ENCODE data around the gene KDM6A. TPM values are rescaled to one million over a fixed set of nuclear protein-coding genes. Genes with fewer than 3 reads are reported as not detected.
A peak's percentile ranks its signal among the peaks of the same experiment; 100 is the strongest.
"Not testable (repeated sequence)": the region's sequence is repeated elsewhere in the genome, so short reads cannot be mapped to it uniquely, and the experiment has no call there.

The KDM6A gene
- 5.3 and 7.5 TPM in 2 replicates for total RNA-seq (2014; rRNA removed; shearing (Covaris generic))

DNA sequence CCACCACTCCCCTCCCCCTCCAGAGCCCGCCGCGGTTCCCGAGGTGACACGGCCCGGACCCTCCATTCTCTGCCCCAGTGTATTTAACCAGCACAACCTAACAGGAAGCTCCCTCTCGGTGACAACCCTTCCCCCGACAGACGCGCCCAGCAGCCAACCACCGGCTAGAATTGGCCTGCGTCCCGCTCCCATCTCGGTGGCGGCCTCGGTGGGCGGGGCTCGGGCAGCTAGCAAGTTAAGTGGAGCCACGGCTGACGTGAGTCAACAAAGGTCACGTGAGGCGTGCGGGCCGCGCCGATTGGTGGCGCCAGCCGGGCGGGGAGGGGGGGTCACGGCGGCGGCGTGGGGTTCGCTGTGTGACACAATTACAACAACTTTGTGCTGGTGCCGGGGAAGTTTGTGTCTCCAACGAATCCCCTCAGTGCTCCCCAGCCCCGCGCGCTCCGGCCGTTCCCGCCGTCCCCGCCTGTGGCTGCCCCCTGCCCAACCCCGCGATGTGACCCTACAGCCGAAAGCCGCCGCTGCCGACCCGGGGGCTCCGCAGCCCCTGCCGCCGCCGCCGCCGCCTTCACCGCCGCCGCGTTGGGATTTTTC is at the start of gene KDM6A:
TSS of gene KDM6A (plus strand) at position 368 of the 594 bp plus-strand sequence. CDS start 364 bp downstream, outside the sequence.
- DNase-seq (ENCODE audit: low read depth), result peak; percentile 96

DNA sequence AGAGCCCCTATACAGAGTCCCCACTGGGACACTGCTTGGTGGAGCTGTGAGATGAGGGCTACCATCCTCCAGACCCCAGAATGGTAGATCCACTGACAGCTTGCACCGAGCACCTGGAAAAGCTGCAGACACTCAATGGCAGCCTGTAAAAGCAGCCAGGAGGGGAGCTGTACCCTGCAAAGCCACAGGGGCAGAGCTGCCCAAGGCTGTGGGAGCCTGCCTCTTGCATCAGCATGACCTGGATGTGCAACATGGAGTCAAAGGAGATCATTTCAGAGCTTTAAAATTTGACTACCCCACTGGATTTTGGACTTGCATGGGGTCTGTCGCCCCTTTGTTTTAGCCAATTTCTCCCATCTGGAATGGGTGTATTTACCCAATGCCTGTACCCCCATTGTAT is 49.8 kb upstream of the KDM6A start:
- not testable (repeated sequence) for DNase-seq (ENCODE audit: low read depth)

DNA sequence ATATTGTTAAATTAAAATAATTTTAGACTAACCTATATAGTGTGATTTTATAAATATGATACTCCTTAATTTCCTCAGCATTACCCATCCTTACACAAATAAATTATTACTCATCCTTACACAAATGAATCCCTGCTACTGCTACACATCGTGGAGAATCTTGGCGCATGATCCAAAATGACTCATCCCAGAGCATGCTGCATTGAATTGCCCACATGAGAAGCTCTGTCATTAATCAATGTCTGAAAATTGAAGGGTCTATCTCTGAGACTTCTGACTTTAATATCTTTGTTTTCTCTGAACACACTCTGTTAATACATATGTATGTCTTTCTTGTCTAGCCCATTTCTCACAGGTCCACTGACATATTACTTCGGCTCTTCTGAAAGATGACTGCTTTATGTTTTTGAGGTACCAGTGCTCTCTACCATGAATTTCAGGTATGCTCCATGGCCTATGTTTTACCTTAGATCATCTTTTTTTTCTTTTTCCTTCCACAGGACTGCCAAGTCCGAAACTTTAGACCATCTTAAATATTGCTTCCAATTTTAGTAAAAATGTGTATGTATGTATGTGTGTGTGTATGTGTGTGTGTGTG is 44.9 kb upstream of the KDM6A start:
- DNase-seq (ENCODE audit: low read depth), result peak; percentile 74

DNA sequence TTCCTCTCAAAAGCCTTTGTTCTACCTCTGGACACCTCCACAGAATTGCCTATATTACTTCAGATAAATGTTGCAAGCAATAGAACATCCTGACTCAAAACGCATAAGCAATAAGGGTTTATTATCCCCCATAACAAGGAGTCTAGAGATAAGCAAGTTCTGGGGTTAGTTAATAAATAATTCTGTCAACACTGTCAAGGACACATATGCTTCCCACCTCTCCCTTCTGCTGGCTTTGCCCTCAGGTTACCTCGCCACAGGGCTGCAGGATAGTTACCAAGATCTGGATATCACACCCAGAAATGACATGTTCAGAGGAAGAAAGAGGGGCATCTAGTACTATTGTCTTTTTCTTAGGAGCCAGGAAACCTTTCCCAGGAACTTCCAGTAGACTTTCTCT is 43.2 kb upstream of the KDM6A start:
- DNase-seq (ENCODE audit: low read depth), result no peak

DNA sequence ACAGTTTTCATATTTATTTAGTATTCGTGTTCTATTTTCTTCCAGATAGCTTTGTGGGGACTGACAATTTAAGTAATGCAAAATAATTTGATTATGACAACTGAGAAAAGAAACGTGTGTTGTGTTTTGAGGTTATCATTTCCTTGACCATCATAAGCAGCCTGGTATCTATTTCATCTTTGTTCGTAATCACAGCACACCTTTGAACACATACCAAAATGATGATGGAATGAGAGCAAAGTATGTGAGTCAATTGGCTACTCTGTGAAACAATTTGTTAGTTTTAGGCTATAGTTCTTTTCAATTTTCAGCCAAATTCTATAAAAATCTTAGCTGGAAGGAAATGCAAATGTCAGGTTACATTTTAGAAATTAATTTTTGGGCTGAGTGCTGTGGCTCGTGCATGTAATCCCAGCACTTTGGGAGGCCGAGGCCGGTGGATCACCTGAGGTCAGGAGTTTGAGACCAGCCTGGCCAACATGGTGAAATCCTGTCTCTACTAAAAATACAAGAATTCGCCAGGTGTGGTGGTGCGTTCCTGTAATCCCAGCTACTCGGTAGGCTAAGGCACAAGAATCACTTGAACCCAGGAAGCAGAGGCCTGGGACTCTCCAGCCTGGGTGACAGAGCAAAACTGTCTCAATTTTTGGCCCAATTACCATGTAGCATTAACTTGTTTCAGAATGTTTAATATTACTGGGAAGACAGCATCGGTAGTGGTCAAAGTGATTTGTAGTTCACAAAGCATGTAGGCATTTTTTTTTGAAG is 30.3 kb upstream of the KDM6A start:
- DNase-seq (ENCODE audit: low read depth), result no peak

DNA sequence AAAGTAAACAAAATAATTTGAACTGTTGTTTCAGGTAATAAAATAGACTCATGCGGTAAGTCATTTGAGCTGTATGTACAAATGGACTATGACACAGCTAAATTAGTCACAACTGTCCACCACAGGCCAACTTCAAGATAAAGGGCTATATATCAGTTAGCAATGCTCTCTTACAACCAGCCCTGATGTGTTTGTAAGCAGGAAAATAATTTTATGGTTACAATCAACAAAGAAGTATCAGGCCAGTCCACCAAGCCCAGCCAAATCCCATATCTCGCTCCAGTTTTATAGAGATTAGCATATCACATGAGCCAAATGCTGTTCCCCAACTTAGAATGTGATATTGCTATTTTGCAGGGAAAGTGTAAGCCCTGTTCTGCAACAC is 29.7 kb upstream of the KDM6A start:
- DNase-seq (ENCODE audit: low read depth), result peak; percentile 7

DNA sequence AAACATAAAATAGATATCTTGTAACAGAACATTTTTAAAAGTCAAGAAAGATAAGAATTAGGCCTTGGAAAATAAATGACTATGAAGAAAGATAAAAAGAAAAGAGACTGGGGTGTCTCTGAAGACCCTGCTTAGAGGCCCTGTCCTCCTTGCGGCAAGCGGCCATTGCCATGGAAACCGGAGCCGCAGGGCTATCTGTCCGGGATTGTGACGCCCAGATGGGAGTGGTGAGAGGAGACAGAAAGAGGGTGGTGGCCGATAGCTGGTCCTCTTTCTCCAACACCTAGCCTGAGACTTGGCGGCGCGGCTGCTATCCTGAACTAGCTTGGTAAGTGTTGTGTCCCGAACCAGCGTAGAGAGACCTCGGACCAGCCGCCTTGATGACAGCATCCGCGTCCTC is 29.2 kb upstream of the KDM6A start, which contains the start of gene DUSP21:
TSS of gene DUSP21 (plus strand) at position 269 of the 400 bp plus-strand sequence. CDS start at position 381, 112 bp downstream.
- DNase-seq (ENCODE audit: low read depth), result no peak

DNA sequence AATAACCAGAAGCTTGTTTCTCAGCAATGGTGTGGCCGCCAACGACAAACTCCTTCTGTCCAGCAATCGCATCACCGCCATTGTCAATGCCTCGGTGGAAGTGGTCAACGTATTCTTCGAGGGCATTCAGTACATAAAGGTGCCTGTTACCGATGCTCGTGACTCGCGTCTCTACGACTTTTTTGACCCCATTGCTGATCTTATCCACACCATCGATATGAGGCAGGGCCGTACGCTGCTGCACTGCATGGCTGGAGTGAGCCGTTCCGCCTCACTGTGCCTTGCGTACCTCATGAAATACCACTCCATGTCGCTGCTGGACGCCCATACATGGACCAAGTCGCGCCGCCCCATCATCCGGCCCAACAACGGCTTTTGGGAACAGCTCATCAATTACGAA is 28.8 kb upstream of the KDM6A start:
- no peak for DNase-seq (ENCODE audit: low read depth)

DNA sequence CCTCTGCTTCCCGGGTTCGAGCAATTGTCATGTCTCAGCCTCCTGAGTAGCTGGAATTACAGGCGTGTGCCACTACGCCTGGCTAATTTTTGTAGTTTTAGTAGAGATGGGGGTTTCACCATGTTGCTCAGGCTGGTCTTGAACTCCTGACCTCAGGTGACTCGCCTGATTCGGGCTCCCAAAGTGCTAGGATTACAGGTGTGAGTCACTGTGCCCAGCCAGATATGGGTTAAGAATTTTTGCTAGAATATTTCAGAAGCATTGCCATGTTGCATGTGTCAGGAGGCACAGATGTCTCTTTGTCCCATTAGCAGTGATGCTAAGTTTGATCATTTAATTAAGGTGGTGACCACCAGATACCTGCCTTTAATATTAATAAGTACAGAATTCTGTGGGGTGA is 22.1 kb upstream of the KDM6A start:
- not testable (repeated sequence) for DNase-seq (ENCODE audit: low read depth)

DNA sequence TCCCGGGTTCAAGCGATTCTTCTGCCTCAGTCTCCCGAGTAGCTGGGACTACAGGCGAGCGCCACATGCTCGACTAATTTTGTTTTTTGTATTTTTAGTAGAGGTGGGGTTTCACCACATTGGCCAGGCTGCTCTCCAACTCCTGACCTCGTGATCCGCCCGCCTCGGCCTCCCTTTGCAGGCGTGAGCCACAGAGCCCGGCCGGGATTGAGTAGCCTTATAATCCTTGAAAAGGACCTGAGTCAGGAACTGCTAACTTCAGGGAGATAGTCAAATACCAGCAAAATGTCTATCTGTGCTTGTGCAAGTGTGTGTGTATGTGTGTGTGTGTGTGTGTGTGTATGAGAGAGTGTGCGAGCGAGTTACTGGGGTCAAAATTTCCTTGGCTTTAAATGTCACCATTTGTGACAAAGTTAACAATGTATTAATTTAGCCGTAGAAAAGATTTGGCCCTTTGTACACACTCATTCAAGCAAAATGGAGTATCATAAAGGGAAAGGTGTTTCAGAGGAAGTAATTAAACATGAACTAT is 1.8 kb upstream of the KDM6A start:
- DNase-seq (ENCODE audit: low read depth), result no peak

DNA sequence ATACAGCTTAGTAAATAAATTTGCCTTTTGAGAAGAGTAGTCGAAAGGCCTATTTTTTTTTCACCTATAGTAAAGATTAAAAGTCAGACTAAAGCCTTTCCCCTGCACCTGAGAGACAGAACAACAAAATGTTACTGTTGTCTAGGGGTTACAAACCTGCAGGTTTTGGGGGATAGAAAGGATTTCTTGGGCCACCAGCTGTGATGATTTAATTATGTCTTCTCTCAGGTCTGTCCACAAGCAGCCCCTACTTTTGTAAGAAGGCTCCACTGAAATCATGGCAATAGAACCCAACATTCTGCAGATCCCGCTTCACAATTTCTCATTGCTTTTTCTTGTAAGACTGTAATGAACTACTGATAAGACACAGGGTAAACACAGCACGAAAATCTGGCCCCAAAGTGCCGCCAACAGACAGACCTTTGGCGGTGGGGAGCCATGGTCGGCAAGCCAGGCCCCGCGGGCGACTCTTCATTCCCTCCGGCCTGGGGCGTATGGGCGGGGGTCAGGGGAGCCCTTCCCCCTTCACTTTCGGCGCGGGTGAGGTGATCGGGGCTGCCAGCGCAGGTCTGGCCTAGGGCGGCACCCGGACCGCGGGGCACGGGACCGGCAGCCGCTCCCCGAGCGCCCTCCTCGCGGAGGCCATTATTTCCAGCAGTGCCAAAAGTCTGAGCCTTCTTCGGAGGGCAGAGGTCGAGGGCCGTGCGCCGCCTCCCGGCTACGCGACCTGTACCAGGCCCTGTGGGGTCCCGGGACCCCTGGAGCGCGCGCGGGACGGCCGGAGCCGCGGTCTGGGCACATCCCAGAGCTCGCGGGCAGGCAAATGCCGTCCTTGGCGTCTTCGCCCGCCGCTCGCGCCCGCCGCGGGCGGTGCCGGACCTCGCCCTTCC is 812 bp upstream of the KDM6A start:
- no peak for DNase-seq (ENCODE audit: low read depth)

DNA sequence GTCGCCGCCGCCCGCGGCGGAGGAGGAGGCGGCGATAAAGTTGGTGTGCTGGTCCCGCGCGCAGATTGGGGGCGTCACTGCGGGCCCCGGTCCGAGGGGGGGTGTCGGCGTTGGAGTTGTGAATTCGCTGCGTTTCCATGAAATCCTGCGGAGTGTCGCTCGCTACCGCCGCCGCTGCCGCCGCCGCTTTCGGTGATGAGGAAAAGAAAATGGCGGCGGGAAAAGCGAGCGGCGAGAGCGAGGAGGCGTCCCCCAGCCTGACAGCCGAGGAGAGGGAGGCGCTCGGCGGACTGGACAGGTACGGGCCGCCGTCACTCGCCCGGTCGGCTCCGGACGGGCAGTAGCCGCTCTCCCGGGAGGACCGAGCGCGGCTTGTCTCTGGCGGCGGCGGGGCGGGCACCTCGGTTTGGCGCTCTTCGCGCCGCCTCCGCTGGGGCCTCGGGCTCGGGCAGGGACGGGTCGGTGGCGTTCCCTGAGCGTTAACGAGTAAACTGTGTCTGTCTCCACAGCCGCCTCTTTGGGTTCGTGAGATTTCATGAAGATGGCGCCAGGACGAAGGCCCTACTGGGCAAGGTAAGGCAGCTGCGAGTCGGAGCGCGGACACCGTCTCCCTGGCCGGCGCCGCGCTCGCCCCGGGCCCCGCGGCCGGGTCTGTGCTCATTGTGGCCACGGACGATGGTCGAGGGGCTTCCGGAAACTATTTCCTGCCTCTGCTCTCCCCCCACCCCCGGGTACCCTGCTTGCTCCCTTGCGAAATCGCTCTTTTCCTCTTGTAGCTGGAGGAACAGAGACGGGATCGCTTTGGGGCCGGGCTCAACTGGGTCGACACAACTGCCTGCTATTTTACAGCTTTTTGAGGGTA is 658 bp downstream of the KDM6A start:
- peak; percentile 45 for DNase-seq (ENCODE audit: low read depth)

DNA sequence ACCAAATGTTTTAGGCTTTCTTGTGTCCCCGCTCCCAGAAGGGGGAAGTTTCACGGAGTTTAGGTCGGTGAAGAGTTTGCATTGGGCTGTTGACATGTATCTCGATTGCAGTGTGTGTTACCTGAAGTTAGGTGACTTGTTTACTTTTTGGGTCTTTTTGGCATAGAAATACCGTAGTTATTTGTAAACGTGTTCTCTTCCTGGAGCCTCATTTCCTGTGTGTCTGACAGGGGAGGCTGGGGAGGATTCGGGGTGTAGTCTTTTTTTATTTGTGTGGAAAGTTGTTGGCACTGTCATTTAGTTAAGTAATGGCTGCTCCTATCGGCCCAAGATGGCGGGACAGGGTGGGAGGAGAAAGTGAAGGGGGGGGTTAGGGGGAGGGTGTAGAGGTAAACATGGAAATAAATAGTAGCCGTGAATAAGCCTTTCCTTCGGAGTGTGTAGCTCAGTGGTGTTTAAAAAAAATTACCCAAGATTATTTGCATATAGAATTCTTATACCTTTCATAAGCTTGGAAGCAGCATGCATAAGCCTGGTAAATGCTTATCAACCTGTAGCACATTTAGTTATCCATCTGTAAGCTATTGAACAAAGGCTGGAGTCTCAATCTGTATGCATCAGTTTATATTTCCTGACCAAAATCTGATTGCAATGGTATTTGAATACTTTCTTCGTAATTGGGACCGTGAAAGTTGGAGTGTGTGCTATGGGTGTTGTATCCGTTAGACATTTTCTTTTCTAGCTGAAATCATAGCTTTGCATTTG is 1.6 kb downstream of the KDM6A start:
- peak; percentile 17 for DNase-seq (ENCODE audit: low read depth)

DNA sequence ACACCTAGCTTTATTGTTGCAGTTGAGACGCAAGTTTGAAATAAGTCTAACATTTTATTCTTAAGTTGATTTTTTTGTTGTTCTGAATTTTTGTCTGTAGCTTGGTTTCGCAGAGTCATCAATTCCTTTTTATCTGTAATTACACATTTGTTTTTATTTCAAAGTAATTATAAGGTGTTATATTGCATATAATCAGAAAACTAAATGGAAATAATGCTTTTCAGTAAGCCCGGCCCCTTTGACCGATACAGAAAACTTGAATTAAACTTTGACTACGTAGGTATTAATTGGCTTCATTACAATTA is 2.1 kb downstream of the KDM6A start:
- DNase-seq (ENCODE audit: low read depth), result no peak

DNA sequence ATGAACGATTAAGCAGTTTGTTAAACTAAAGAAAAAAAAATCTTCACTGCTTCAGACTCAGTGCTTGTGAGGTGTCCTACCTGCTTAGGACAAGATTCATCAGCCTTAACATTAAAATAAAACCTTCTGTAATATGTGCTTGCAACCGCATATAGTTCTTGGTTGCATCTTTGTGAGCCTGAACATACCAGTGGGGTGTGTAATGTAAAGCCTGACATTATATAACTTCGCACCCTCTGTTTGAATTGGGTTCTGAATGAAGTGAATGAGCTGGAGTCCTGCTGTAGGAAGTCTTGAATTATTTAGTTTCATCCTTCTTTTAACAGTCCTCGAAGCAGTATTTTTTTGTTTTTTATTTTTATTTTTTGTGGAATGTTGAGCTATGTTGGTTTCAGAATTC is 3.1 kb downstream of the KDM6A start:
- DNase-seq (ENCODE audit: low read depth), result no peak

DNA sequence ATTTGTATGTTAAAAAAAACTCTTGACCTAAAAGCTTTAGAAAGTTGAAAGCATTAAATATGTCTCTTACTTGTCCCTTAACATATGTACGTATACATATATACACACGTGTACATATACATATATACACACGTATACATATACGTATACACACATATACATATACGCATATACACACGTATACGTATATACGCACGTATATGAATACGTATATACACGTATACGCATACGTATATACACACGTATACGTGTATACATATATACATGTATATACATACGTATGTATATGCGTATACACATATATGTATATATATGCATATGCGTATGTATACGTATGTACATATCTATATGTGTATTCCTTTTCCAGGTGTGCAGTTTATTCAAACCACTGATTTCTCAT is 3.8 kb downstream of the KDM6A start:
- no peak for DNase-seq (ENCODE audit: low read depth)

DNA sequence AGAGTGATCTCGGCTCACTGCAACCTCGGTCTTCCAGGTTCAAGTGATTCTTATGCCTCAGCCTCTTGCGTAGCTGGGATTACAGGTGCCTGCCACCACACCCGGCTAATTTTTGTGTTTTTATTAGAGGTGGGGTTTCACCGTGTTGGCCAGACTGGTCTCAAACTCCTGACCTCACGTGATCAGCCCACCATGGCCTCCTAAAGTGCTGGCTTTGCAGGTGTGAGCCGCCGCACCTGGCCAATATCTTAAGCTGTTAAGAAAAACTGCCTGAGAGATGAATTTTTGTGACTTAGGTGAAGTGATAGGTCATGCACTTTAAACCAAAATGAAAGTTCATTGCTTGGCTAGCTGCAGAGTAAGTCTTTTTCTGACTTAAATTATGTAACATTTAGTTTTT is 5.8 kb downstream of the KDM6A start:
- DNase-seq (ENCODE audit: low read depth), result no peak

DNA sequence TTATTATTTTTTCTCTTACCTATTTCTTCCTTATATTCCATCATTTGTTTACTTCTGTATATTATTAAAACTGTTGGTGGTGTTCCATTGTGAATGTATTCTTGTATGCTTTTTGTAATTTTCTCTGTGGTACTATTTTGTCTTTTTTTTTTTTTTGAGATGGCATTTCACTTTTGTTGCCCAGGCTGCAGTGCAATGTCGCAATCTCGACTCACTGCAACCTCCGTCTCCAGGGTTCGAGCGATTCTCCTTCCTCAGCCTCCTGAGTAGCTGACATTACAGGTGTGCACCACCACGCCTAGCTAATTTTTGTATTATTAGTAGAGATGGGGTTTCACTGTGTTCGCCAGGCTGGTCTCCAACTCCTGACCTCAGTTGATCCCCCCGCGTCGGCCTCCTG is 8.6 kb downstream of the KDM6A start:
- DNase-seq (ENCODE audit: low read depth), result no peak

DNA sequence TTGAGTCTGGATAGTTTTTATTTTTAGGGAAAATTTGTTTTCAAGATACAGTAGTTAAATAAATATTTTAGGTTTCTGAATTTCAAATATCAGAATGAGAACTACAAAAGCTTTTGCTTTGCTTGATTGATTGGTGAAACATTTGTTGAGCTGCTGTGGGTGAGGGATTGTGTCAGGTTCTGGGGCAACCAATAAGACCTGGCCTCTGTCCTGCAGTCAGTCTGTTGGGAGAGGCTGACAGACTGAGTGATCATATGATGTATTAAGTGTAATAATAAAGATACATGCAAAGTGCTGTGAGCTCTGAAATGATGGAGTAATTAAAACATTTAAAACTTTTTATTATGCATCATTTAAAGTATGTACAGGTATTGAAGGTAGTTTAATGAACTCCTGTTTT is 9.6 kb downstream of the KDM6A start:
- DNase-seq (ENCODE audit: low read depth), result no peak

DNA sequence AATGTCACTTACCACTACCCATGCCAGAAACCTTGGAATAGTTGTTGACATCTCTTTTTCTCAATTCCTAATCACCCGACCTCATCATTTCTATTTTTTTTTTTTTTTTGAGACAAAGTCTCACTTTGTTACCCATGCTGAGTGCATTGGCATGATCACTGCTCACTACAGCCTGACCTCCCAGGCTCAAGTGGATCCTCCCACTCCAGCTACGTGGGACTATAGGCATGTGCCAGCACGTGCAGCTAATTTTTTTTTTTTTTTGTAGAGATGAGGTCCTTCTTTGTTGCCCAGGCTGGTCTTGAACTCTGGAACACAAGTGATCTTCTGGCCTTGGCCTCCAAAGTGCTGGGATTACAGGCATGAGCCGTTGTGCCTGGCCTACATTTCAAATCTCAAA is 12.0 kb downstream of the KDM6A start:
- no peak for DNase-seq (ENCODE audit: low read depth)
